Calu3 (cell line): ENCODE measurements around the gene RTEL1. TPM values are rescaled to one million over a fixed set of nuclear protein-coding genes. Genes with fewer than 3 reads are reported as not detected.

ENCODE experiments used
- BruUV-seq: library from RNA; stranded (reverse); fragments of 400-500 nt; replicated peaks from 2 replicates; lab custom pipeline; 2021; lab: Mats Ljungman, UMichigan
- CTCF ChIA-PET: fragments of 300-600 bp; sonication (Branson Sonifier 250); formaldehyde crosslinking; loops from one replicate; lab custom pipeline; 2022; ENCODE audit warnings: antibody characterized with exemption; lab: Charles Lee
- DNase-seq: peaks from one replicate; pipeline ENCODE4 v3.0.0; 2022
- H3K27ac Mint-ChIP-seq: one replicate; pipeline ENCODE4 v1.8.0; 2022; ENCODE audit warnings: mixed read lengths; ENCODE audit not compliant: unreplicated experiment
- H3K27me3 Mint-ChIP-seq: one replicate; pipeline ENCODE4 v1.8.0; 2022; ENCODE audit warnings: mixed read lengths; ENCODE audit not compliant: unreplicated experiment
- H3K36me3 Mint-ChIP-seq: one replicate; pipeline ENCODE4 v1.8.0; 2022; ENCODE audit warnings: mild to moderate bottlenecking, moderate library complexity, mixed read lengths; ENCODE audit not compliant: insufficient read depth, unreplicated experiment
- H3K4me1 Mint-ChIP-seq: one replicate; pipeline ENCODE4 v1.8.0; 2022; ENCODE audit warnings: mild to moderate bottlenecking, low read depth, mixed read lengths; ENCODE audit not compliant: unreplicated experiment
- H3K4me3 Mint-ChIP-seq: one replicate; pipeline ENCODE4 v1.8.0; 2022; ENCODE audit warnings: mild to moderate bottlenecking, low read depth, moderate library complexity, mixed read lengths; ENCODE audit not compliant: unreplicated experiment
- H3K9me3 Mint-ChIP-seq: one replicate; pipeline ENCODE4 v1.8.0; 2022; ENCODE audit warnings: low read depth, mixed read lengths; ENCODE audit not compliant: unreplicated experiment
- intact Hi-C: fragments of 100-400 bp; cut with micrococcal nuclease; formaldehyde crosslinking; loops from one replicate; pipeline ENCODE4 v1.10.0; 2022; ENCODE audit not compliant: unreplicated experiment
- total RNA-seq: library from RNA; stranded (reverse); gene quantifications from 2 replicates; pipeline ENCODE4 v1.2.3, GENCODE V29; 2022
- TF ChIP-seq, protein P1 (sequence below): fragments of 200-600 bp; IDR thresholded peaks from one replicate; pipeline ENCODE4 v1.8.0; 2022; ENCODE audit warnings: antibody characterized with exemption; ENCODE audit not compliant: unreplicated experiment

Gene RTEL1
- total RNA-seq, 1 experiment from 2014 or later, result 39.1 TPM

DNA sequence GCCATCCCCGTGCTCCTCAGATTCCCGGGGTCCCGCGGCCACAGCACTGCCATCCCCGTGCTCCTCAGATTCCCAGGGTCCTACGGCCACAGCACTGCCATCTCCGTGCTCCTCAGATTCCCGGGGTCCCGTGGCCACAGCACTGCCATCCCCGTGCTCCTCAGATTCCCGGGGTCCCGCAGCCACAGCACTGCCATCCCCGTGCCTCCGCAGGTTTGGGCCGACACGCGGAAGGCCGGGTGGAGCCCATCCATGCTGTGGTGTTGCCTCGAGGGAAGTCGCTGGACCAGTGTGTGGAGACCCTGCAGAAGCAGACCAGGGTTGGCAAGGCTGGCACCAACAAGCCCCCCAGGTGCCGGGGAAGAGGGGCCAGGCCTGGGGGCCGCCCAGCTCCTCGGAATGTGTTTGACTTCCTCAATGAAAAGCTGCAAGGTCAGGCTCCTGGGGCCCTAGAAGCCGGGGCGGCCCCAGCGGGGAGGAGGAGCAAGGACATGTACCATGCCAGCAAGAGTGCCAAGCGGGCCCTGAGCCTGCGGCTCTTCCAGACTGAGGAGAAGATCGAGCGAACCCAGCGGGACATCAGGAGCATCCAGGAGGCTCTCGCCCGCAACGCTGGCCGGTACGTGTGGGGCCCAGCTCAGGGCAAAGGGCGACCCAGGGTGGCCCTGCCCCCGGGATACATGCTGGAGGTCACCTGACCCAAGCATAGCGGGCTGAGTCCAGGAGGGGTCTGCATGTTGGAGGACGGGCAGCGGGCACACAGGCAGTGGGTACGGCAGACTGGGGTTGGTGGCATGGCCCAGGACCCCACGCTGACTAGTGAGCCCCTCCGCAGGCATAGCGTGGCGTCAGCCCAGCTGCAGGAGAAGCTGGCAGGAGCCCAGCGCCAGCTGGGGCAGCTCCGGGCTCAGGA lies 77.1 kb downstream of the RTEL1 start:
- TSS peak; percentile 47 for BruUV-seq
- Mint-ChIP-seq H3K4me3 (no peak overlapping the region), H3K4me1 (no peaks in the 10 kb centered on the region), H3K36me3 (peaks cover 46% of the 10 kb centered on the region), H3K9me3 (no peaks in the 10 kb centered on the region), H3K27ac (peak overlapping the region; percentile 19), H3K27me3 (no peaks in the 10 kb centered on the region)
- CTCF ChIA-PET, result no interaction called here
- intact Hi-C loops, result no loop called here
- TF ChIP-seq, protein P1, sequence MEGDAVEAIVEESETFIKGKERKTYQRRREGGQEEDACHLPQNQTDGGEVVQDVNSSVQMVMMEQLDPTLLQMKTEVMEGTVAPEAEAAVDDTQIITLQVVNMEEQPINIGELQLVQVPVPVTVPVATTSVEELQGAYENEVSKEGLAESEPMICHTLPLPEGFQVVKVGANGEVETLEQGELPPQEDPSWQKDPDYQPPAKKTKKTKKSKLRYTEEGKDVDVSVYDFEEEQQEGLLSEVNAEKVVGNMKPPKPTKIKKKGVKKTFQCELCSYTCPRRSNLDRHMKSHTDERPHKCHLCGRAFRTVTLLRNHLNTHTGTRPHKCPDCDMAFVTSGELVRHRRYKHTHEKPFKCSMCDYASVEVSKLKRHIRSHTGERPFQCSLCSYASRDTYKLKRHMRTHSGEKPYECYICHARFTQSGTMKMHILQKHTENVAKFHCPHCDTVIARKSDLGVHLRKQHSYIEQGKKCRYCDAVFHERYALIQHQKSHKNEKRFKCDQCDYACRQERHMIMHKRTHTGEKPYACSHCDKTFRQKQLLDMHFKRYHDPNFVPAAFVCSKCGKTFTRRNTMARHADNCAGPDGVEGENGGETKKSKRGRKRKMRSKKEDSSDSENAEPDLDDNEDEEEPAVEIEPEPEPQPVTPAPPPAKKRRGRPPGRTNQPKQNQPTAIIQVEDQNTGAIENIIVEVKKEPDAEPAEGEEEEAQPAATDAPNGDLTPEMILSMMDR, result no peak
- no peak for DNase-seq

DNA sequence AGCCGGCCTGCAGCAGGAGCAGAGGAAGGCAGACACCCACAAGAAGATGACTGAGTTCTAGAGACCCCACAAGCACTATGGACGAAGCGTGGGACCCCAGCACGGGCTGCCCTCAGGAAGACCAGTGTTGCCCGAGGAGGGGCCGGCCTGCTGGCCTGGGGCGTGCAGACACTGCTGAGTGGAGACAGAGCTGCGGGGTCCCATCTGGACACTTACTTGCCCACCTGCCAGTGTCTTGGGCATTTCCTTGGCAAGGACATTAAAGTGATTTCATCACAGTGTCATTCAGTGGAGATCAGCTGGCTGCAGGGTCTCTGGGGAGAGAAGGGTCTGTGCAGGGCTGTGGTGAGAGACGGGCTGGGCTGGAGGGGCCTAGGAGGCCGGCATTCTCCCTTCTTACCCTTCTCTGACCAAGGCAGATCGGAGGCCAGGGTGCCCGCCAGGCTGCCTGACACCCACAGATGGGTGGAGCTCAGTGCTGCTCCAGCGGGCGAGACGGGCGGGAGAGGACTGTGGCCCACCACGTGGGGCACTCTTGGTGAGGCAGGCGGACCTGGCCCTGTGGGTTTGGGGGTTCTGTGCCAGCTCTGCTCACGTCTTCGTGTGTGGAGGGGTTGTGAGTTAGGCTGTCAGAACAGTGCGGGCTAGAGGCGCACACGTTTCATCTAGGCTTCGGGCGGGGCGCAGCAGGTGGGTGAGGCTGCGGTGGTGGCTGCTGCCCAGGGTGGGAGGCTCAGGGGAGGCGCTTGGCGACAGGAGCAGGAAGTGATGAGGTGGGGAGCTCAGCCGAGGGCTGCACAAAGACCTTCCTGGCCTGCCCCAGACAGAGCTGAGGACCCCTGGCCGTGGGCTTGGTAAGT lies 78.0 kb downstream of the RTEL1 start, which contains the start of gene LIME1:
LIME1 (plus strand) TSS at position 806 of the 860 bp plus-strand sequence. CDS start 886 bp downstream, outside the sequence.
- Mint-ChIP-seq H3K27ac (peak within 1 kb of the TSS; percentile 64), H3K27me3 (no peaks in the 10 kb centered on the region), H3K4me3 (no peak within 1 kb of the TSS), H3K36me3 (peaks cover 55% of the 10 kb centered on the region), H3K9me3 (no peaks in the 10 kb centered on the region), H3K4me1 (no peaks in the 10 kb centered on the region)
- no peak for DNase-seq
- BruUV-seq, result no TSS peak
- intact Hi-C loops, result no loop called here
- TF ChIP-seq, protein P1, result no peak
- CTCF ChIA-PET, result interaction anchor here (1.7 kb wide), 1 partner anchor 8 kb away, joined by 8 read pairs; no protein-coding TSS in a partner anchor

DNA sequence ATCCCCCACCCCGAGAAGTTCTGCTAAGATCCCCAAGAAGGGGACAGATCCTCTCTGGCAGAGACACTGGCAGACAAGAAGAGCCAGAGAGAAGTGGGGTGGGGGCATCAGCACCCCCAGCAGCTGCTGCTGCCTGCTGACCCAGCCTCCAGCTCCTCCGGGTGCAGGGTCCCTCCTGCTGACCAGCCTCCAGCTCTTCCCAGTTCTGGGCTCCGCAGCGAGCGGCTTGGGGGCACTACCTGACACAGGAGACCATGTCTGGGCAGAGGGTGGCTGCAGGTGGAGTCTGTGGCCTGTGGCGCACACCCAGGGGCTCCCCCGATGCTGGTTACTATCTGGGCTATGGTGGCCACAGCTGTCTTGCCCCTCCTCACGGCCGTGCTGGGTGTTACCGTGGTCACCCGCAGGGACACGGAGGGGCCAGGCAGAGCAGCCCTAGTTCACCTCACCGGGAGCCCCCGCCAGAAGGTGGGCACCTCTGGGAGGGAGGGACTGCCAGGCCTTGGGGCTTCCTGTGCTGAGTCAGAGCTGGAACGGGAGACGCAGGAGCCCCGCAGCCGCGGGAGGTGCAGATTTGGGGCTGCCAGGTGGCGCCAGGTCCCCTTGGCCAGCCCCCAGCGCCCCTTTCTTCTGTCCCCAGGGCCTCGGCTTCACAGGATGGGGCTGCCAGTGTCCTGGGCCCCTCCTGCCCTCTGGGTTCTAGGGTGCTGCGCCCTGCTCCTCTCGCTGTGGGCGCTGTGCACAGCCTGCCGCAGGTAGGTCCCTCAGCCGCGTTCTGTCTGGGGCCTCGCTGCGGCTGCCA lies 79.0 kb downstream of the RTEL1 start:
- H3K4me3 Mint-ChIP-seq, result no peak overlapping the region
- peaks cover 65% of the 10 kb centered on the region for H3K36me3 Mint-ChIP-seq
- no peaks in the 10 kb centered on the region for H3K9me3 Mint-ChIP-seq
- DNase-seq, result no peak
- BruUV-seq, result no TSS peak
- H3K27me3 Mint-ChIP-seq, result no peaks in the 10 kb centered on the region
- no peak overlapping the region for H3K27ac Mint-ChIP-seq
- intact Hi-C loops, result no loop called here
- TF ChIP-seq, protein P1, result no peak
- CTCF ChIA-PET, result interaction anchor here (1.7 kb wide), 1 partner anchor 9 kb away, joined by 8 read pairs; no protein-coding TSS in a partner anchor
- H3K4me1 Mint-ChIP-seq, result no peaks in the 10 kb centered on the region

DNA sequence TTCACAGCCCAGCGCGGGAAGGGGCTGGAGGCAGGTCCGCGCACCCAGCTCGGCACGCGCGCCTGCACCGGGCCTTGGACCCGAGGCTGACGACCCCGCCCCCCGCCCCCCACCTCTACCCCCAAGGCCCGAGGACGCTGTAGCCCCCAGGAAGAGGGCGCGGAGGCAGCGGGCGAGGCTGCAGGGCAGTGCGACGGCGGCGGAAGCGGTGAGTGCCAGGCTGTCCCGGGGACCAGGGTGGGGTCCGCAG lies 79.5 kb downstream of the RTEL1 start:
- H3K27ac Mint-ChIP-seq, result no peak overlapping the region
- no peaks in the 10 kb centered on the region for H3K4me1 Mint-ChIP-seq
- no peak overlapping the region for H3K4me3 Mint-ChIP-seq
- intact Hi-C loops, result no loop called here
- DNase-seq, result no peak
- H3K36me3 Mint-ChIP-seq, result peaks cover 65% of the 10 kb centered on the region
- BruUV-seq, result no TSS peak
- CTCF ChIA-PET, result interaction anchor here (1.7 kb wide), 1 partner anchor 9 kb away, joined by 8 read pairs; no protein-coding TSS in a partner anchor
- TF ChIP-seq, protein P1, result no peak
- H3K27me3 Mint-ChIP-seq, result no peaks in the 10 kb centered on the region
- H3K9me3 Mint-ChIP-seq, result no peaks in the 10 kb centered on the region
